ENCODE measurements around the gene PRDX3.

Gene PRDX3

GRCh38 chr10:119118231-119118630 is 60.4 kb downstream of the PRDX3 start:
- no peak for FAIRE-seq
